Liver (tissue), 9 donors: ENCODE measurements around the gene PRICKLE4. TPM values are rescaled to one million over a fixed set of nuclear protein-coding genes. Genes with fewer than 3 reads are reported as not detected.

ENCODE experiments used
- DNase-seq: peaks from one replicate; pipeline ENCODE4 v3.0.0-alpha.2; 2017; ENCODE audit warnings: low spot score
- H3K27ac ChIP-seq, 2 donors: one replicate each; pipeline ENCODE4 v1.7.0; 2013; ENCODE audit warnings: inconsistent platforms in 2 of 2, low read length in 2 of 2, control low read depth in 1 of 2, low read depth in 1 of 2, mild to moderate bottlenecking in 1 of 2
- H3K27me3 ChIP-seq, 4 donors: one replicate each; pipeline versions ENCODE4 v1.6.1 to v1.7.0; 2013; ENCODE audit warnings: low read length in 3 of 4, inconsistent platforms in 1 of 4, mild to moderate bottlenecking in 1 of 4, moderate library complexity in 1 of 4; ENCODE audit not compliant: control insufficient read depth in 4 of 4, insufficient read depth in 4 of 4
- H3K36me3 ChIP-seq, 4 donors: one replicate each; pipeline versions ENCODE4 v1.6.1 to v1.7.0; 2013; ENCODE audit warnings: low read length in 3 of 4, mild to moderate bottlenecking in 3 of 4, low read depth in 1 of 4, moderate library complexity in 1 of 4; ENCODE audit not compliant: control insufficient read depth in 4 of 4, insufficient read depth in 3 of 4
- H3K4me1 ChIP-seq, 4 donors: one replicate each; pipeline versions ENCODE4 v1.6.1 to v1.7.0; 2013; ENCODE audit warnings: low read length in 3 of 4, mild to moderate bottlenecking in 3 of 4, moderate library complexity in 1 of 4; ENCODE audit not compliant: control insufficient read depth in 4 of 4, insufficient read depth in 4 of 4
- H3K4me3 ChIP-seq, 3 donors: one replicate each; pipeline versions ENCODE4 v1.6.1 to v1.7.0; 2013; ENCODE audit warnings: low read length in 3 of 3, control low read depth in 1 of 3, low read depth in 1 of 3, mild to moderate bottlenecking in 1 of 3
- H3K9ac ChIP-seq, 2 donors: one replicate each; pipeline ENCODE4 v1.7.0; 2013; ENCODE audit warnings: low read length in 2 of 2, mild to moderate bottlenecking in 2 of 2, moderate library complexity in 2 of 2, control low read depth in 1 of 2, low read depth in 1 of 2
- H3K9me3 ChIP-seq, 4 donors: one replicate each; pipeline versions ENCODE4 v1.6.1 to v1.7.0; 2013; ENCODE audit warnings: low read length in 3 of 4; ENCODE audit not compliant: control insufficient read depth in 4 of 4
- EGR1 ChIP-seq, 2 donors: IDR thresholded peaks; 2 replicates each; pipeline ENCODE4 v1.6.1; 2016 to 2018; ENCODE audit warnings: antibody characterized with exemption in 2 of 2, low read depth in 2 of 2
- FOXA1 ChIP-seq: IDR thresholded peaks from 2 replicates; pipeline ENCODE4 v1.6.1; 2016; ENCODE audit warnings: antibody characterized with exemption
- FOXA2 ChIP-seq: IDR thresholded peaks from 2 replicates; pipeline ENCODE4 v1.6.1; 2016; ENCODE audit warnings: antibody characterized with exemption
- GABPA ChIP-seq, 2 donors: IDR thresholded peaks in 1 of 2; conservative IDR thresholded peaks in 1 of 2; 2 replicates each; pipeline ENCODE4 v1.6.1; 2016; ENCODE audit warnings: antibody characterized with exemption in 2 of 2, mild to moderate bottlenecking in 1 of 2, moderate library complexity in 1 of 2
- HNF4A ChIP-seq, 2 donors: conservative IDR thresholded peaks; 2 replicates each; pipeline ENCODE4 v1.6.1; 2016; ENCODE audit warnings: antibody characterized with exemption in 2 of 2, mild to moderate bottlenecking in 2 of 2
- HNF4G ChIP-seq: IDR thresholded peaks from 2 replicates; pipeline ENCODE4 v1.6.1; 2016; ENCODE audit warnings: antibody characterized with exemption
- MAX ChIP-seq: IDR thresholded peaks from 2 replicates; pipeline ENCODE4 v1.6.1; 2016; ENCODE audit warnings: antibody characterized with exemption
- RXRA ChIP-seq, 2 donors: IDR thresholded peaks; 2 replicates each; pipeline ENCODE4 v1.6.1; 2017 to 2018; ENCODE audit warnings: antibody characterized with exemption in 2 of 2, mild to moderate bottlenecking in 1 of 2
- SP1 ChIP-seq: IDR thresholded peaks from 2 replicates; pipeline ENCODE4 v1.6.1; 2018; ENCODE audit warnings: antibody characterized with exemption, mild to moderate bottlenecking
- TAF1 ChIP-seq: conservative IDR thresholded peaks from 2 replicates; pipeline ENCODE4 v1.6.1; 2016; ENCODE audit warnings: antibody characterized with exemption, mild to moderate bottlenecking
- YY1 ChIP-seq: IDR thresholded peaks from 2 replicates; pipeline ENCODE4 v1.6.1; 2016; ENCODE audit warnings: antibody characterized with exemption, mild to moderate bottlenecking
- ZBTB33 ChIP-seq: IDR thresholded peaks from 2 replicates; pipeline ENCODE4 v1.6.1; 2016; ENCODE audit warnings: antibody characterized with exemption
- WGBS: extraction: QIAGEN DNeasy Blood & Tissue Kit; methylation state at CpG from one replicate; pipeline ENCODE4 v1.1.7; 2013; 5-methylcytosine and 5-hydroxymethylcytosine counted together
- polyA plus RNA-seq, 2 donors: library from polyadenylated mRNA; stranded (reverse) in 1 of 2; unstranded in 1 of 2; fragments of 200-250 nt in 1 of 2; fragments of >200 nt in 1 of 2; fragmentation: Nextera tagmentation in 1 of 2; extraction: Ambion mirVana in 1 of 2; gene quantifications; one replicate each; pipeline versions ENCODE4 v1.2.1 to v1.2.3, GENCODE V29; 2013 to 2015
- total RNA-seq, 2 donors: library from RNA; depleted of rRNA; stranded (reverse); fragments of >200 nt; gene quantifications; one replicate each; pipeline ENCODE4 v1.2.3, GENCODE V29; 2014
- TF ChIP-seq, protein P1 (sequence below): fragments of 150-350 bp; IDR thresholded peaks from 2 replicates; pipeline ENCODE4 v1.5.1; 2017; ENCODE audit warnings: improper control_type of control experiment, low read depth, low read length; ENCODE audit not compliant: missing input control
- donor health status: healthy.
- donor health status: healthy.
- donor health status: healthy.
- donor health status: healthy.
- donor health status: healthy.

PRICKLE4 gene
- total and polyA plus RNA-seq, 4 donors = 0.37 to 1.4 (median 0.98) TPM; not detected in 1

GRCh38 chr6:41789390-41789724 lies 8.8 kb downstream of the PRICKLE4 start:
- H3K4me1 ChIP-seq = peaks cover 9 to 21% (median 16%) of the 10 kb centered on the region in 4 donors
- no peak overlapping the region for H3K9ac ChIP-seq
- no peak overlapping the region for H3K4me3 ChIP-seq
- 74% methylated on average over 3 of the region's 3 CpGs for WGBS
- no peaks in the 10 kb centered on the region for H3K27me3 ChIP-seq
- H3K36me3 ChIP-seq = peaks cover 0 to 29% (median 15%) of the 10 kb centered on the region in 4 donors
- H3K27ac ChIP-seq = no peak overlapping the region
- no peak for DNase-seq
- no peaks in the 10 kb centered on the region for H3K9me3 ChIP-seq
- no peak for TF ChIP-seq ZBTB33

GRCh38 chr6:41790045-41790444 lies 9.5 kb downstream of the PRICKLE4 start:
- Histone ChIP-seq H3K27ac (no peak overlapping the region), H3K9me3 (no peaks in the 10 kb centered on the region), H3K4me1 (peaks cover 9 to 21% (median 16%) of the 10 kb centered on the region in 4 donors), H3K9ac (no peak overlapping the region), H3K36me3 (peaks cover 0 to 35% (median 15%) of the 10 kb centered on the region in 4 donors), H3K4me3 (no peak overlapping the region), H3K27me3 (no peaks in the 10 kb centered on the region)
- no peak for DNase-seq
- TF ChIP-seq TAF1 = no peak
- no peak for TF ChIP-seq YY1
- TF ChIP-seq FOXA2 = no peak
- TF ChIP-seq RXRA (IDR thresholded peaks at IDR 0.05) = no peak
- no peak for TF ChIP-seq MAX
- no peak for TF ChIP-seq ZBTB33
- TF ChIP-seq EGR1 (IDR thresholded peaks at IDR 0.05; ENCODE audit: low read depth in 2 of 2) = no peak
- no peak for TF ChIP-seq HNF4A (conservative IDR thresholded peaks at IDR 0.05)
- no peak for TF ChIP-seq GABPA (IDR thresholded peaks at IDR 0.05 in 1 of 2, conservative IDR thresholded peaks at IDR 0.05 in 1 of 2)
- no peak for TF ChIP-seq FOXA1
- TF ChIP-seq SP1 = no peak
- 100% methylated on average over 1 of the region's 1 CpG for WGBS

GRCh38 chr6:41791305-41791704 lies 10.7 kb downstream of the PRICKLE4 start:
- Histone ChIP-seq H3K36me3 (peaks cover 1 to 35% (median 22%) of the 10 kb centered on the region in 4 donors), H3K4me1 (peaks cover 5 to 11% (median 9%) of the 10 kb centered on the region in 4 donors), H3K27ac (no peak overlapping the region), H3K4me3 (no peak overlapping the region), H3K27me3 (no peaks in the 10 kb centered on the region), H3K9ac (no peak overlapping the region), H3K9me3 (no peaks in the 10 kb centered on the region)
- WGBS = 86% methylated on average over 1 of the region's 1 CpG
- no peak for TF ChIP-seq EGR1 (IDR thresholded peaks at IDR 0.05; ENCODE audit: low read depth in 2 of 2)
- TF ChIP-seq HNF4G = no peak
- no peak for TF ChIP-seq MAX
- TF ChIP-seq, protein P1, sequence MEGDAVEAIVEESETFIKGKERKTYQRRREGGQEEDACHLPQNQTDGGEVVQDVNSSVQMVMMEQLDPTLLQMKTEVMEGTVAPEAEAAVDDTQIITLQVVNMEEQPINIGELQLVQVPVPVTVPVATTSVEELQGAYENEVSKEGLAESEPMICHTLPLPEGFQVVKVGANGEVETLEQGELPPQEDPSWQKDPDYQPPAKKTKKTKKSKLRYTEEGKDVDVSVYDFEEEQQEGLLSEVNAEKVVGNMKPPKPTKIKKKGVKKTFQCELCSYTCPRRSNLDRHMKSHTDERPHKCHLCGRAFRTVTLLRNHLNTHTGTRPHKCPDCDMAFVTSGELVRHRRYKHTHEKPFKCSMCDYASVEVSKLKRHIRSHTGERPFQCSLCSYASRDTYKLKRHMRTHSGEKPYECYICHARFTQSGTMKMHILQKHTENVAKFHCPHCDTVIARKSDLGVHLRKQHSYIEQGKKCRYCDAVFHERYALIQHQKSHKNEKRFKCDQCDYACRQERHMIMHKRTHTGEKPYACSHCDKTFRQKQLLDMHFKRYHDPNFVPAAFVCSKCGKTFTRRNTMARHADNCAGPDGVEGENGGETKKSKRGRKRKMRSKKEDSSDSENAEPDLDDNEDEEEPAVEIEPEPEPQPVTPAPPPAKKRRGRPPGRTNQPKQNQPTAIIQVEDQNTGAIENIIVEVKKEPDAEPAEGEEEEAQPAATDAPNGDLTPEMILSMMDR = no peak
- DNase-seq = no peak
